ENCODE measurements around the gene RAPGEF5.

RAPGEF5 gene

DNA sequence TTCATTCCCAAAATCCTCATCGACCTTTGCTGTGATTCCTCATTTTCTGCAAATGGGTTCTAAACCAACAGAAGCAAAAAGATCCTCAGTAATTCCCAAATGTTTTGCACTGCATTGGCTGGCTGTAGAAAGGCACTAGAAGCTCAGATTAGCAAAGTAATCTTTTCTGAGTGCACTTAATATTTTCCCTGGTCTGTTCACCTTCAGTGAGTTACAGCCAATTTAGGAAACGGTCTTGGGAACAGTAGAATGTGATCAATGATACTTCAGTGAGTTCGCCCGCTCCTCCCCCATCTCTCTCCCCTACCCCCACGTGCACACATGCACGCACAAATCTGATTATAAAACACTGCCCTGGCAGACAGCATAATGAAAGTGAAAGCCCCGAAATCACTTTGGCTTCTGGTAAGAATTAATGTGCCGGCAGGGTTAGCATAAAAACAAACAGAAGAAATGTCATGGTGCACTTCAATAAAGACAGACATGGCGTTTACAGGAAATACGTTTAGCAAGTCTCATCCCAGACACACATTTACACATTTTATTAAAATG lies 209.9 kb downstream of the RAPGEF5 start:
- Histone ChIP-seq H3K27me3 (replicated peaks) (no peaks in the 10 kb centered on the region), H3K4me3 (ENCODE audit: low read depth, low read length) (no peak overlapping the region), H3K36me3 (replicated peaks) (no peaks in the 10 kb centered on the region), H3K27ac (no peak overlapping the region)
- DNase-seq = no peak
- in situ Hi-C loops (cut with HindIII; ENCODE audit: low pct_ligation_motif_present, low sequenced_read_pairs) = no loop called here
- no peak for TF ChIP-seq CTCF (IDR thresholded peaks at IDR 0.05; ENCODE audit: low read depth, low read length, missing control alignments)

GRCh38 chr7:22144950-22145349 lies 212.0 kb downstream of the RAPGEF5 start:
- H3K27ac ChIP-seq = no peak overlapping the region
- no peak for TF ChIP-seq CTCF (IDR thresholded peaks at IDR 0.05; ENCODE audit: low read depth, low read length, missing control alignments)
- H3K4me3 ChIP-seq (ENCODE audit: low read depth, low read length) = no peak overlapping the region
- H3K36me3 ChIP-seq (replicated peaks) = no peaks in the 10 kb centered on the region
- in situ Hi-C loops (cut with HindIII; ENCODE audit: low pct_ligation_motif_present, low sequenced_read_pairs) = no loop called here
- no peak for DNase-seq
- H3K27me3 ChIP-seq (replicated peaks) = no peaks in the 10 kb centered on the region

DNA sequence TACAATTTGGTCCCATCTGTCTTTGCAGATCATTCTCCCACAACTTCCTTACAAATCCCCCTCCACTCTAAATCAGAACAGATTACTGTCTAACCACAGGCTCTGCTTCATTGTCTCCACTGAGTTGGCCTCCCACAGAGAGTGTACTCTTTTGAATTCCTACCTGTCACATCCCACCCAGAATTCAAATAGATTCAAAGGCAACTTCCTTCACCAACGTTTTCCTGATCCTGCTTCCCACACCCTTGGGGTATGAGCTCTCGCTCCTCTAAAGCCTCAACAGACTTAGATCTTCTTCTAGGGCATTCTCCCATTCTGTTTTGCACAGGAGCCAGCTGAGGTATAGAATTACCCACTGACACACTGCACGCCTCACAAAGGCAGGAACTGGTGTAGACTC lies 213.5 kb downstream of the RAPGEF5 start:
- H3K36me3 ChIP-seq (replicated peaks) = no peaks in the 10 kb centered on the region
- DNase-seq = no peak
- no peak overlapping the region for H3K27ac ChIP-seq
- no peak overlapping the region for H3K4me3 ChIP-seq (ENCODE audit: low read depth, low read length)
- TF ChIP-seq CTCF (IDR thresholded peaks at IDR 0.05; ENCODE audit: low read depth, low read length, missing control alignments) = no peak
- in situ Hi-C loops (cut with HindIII; ENCODE audit: low pct_ligation_motif_present, low sequenced_read_pairs) = no loop called here
- H3K27me3 ChIP-seq (replicated peaks) = no peaks in the 10 kb centered on the region

DNA sequence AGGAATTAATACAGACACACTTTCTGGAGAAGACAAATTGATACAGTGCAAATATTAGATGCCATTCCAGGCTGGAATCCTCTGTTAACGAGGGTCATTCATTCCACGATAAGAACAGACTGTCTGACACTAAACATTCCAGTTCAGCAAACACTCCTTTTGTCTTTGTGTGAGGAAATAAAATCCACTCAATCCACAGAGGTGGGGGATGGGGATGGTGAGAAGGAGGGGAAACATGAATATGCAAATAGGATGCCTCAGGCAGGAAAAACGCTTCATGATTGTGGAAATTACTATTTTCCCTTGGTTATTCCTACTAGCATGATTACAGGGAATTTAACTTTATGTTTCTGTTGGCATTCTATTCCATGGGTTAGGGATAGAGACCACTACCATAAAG lies 214.4 kb downstream of the RAPGEF5 start:
- in situ Hi-C loops (cut with HindIII; ENCODE audit: low pct_ligation_motif_present, low sequenced_read_pairs) = no loop called here
- TF ChIP-seq CTCF (IDR thresholded peaks at IDR 0.05; ENCODE audit: low read depth, low read length, missing control alignments) = no peak
- Histone ChIP-seq H3K4me3 (ENCODE audit: low read depth, low read length) (no peak overlapping the region), H3K27ac (no peak overlapping the region), H3K27me3 (replicated peaks) (no peaks in the 10 kb centered on the region), H3K36me3 (replicated peaks) (no peaks in the 10 kb centered on the region)
- no peak for DNase-seq

GRCh38 chr7:22141355-22141754 lies 215.6 kb downstream of the RAPGEF5 start:
- H3K36me3 ChIP-seq (replicated peaks) = no peaks in the 10 kb centered on the region
- H3K27ac ChIP-seq = no peak overlapping the region
- H3K4me3 ChIP-seq (ENCODE audit: low read depth, low read length) = no peak overlapping the region
- DNase-seq = no peak
- no peak for TF ChIP-seq CTCF (IDR thresholded peaks at IDR 0.05; ENCODE audit: low read depth, low read length, missing control alignments)
- H3K27me3 ChIP-seq (replicated peaks) = no peaks in the 10 kb centered on the region
- in situ Hi-C loops (cut with HindIII; ENCODE audit: low pct_ligation_motif_present, low sequenced_read_pairs) = no loop called here

DNA sequence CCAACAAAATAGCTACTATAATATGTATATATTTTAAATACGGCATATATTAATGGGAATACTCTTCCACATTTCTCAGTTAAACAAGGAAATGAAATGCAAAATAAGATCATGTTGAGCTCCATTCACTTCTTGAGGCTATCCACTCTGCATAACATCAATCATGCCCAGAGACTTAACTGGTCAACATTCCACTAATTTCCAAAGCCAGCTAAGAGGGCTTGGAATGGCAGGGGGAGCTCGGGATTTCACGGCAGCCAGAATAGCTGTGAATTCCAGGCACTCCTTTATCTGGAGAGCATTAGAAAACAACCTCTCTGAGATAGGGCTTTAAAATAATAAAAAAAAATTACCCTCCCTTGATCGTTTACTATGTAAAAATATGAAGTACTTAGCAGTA lies 216.4 kb downstream of the RAPGEF5 start:
- H3K27ac ChIP-seq = no peak overlapping the region
- no peak for DNase-seq
- TF ChIP-seq CTCF (IDR thresholded peaks at IDR 0.05; ENCODE audit: low read depth, low read length, missing control alignments) = no peak
- in situ Hi-C loops (cut with HindIII; ENCODE audit: low pct_ligation_motif_present, low sequenced_read_pairs) = no loop called here
- H3K4me3 ChIP-seq (ENCODE audit: low read depth, low read length) = no peak overlapping the region
- no peaks in the 10 kb centered on the region for H3K27me3 ChIP-seq (replicated peaks)
- no peaks in the 10 kb centered on the region for H3K36me3 ChIP-seq (replicated peaks)

Data from brain microvascular endothelial cell (primary cell).